Esophagus (tissue), 2 donors: ENCODE measurements around the gene ENTHD1. TPM values are rescaled to one million over a fixed set of nuclear protein-coding genes. Genes with fewer than 3 reads are reported as not detected.

Experiments
- H3K27ac ChIP-seq, 2 donors: one replicate each; pipeline ENCODE4 v1.5.1; 2013; ENCODE audit warnings: low read depth in 2 of 2, mild to moderate bottlenecking in 2 of 2, inconsistent platforms in 1 of 2, low read length in 1 of 2, moderate library complexity in 1 of 2
- H3K27me3 ChIP-seq, 2 donors: one replicate each; pipeline ENCODE4 v1.6.1; 2013; ENCODE audit warnings: low read length in 2 of 2, control low read depth in 1 of 2, mild to moderate bottlenecking in 1 of 2; ENCODE audit not compliant: insufficient read depth in 2 of 2, control insufficient read depth in 1 of 2
- H3K36me3 ChIP-seq, 2 donors: one replicate each; pipeline ENCODE4 v1.6.1; 2013; ENCODE audit warnings: low read length in 1 of 2; ENCODE audit not compliant: control insufficient read depth in 2 of 2, insufficient read depth in 2 of 2
- H3K4me1 ChIP-seq, 2 donors: one replicate each; pipeline ENCODE4 v1.6.1; 2013; ENCODE audit warnings: low read length in 1 of 2; ENCODE audit not compliant: control insufficient read depth in 2 of 2, insufficient read depth in 2 of 2
- H3K4me3 ChIP-seq, 2 donors: one replicate each; pipeline ENCODE4 v1.5.1; 2013; ENCODE audit warnings: low read length in 2 of 2, mild to moderate bottlenecking in 2 of 2, low read depth in 1 of 2, moderate library complexity in 1 of 2
- H3K9me3 ChIP-seq, 2 donors: one replicate each; pipeline ENCODE4 v1.6.1; 2013; ENCODE audit warnings: mild to moderate bottlenecking in 2 of 2, low read depth in 1 of 2, low read length in 1 of 2, moderate library complexity in 1 of 2; ENCODE audit not compliant: control insufficient read depth in 2 of 2, insufficient read depth in 1 of 2
- WGBS, 2 donors: extraction: QIAGEN DNeasy Blood & Tissue Kit; methylation state at CpG; one replicate each; pipeline ENCODE4 v1.1.7; 2013; 5-methylcytosine and 5-hydroxymethylcytosine counted together
- polyA plus RNA-seq, 2 donors: library from polyadenylated mRNA; stranded (reverse); fragments of 200-250 nt; gene quantifications; one replicate each; pipeline ENCODE4 v1.2.3, GENCODE V29; 2013
- donor health status: healthy with polysubstance abuse.
- donor health status: Bipolar disorder and iron deficiency.

ENTHD1 gene
- polyA plus RNA-seq, 2 donors: not detected

- no peaks in the 10 kb centered on the region for H3K27me3 ChIP-seq
- no peak overlapping the region for H3K27ac ChIP-seq
- H3K9me3 ChIP-seq: no peaks in the 10 kb centered on the region
- no peak overlapping the region for H3K4me3 ChIP-seq
- 65 to 67% methylated on average over 6 of the region's 6 CpGs for WGBS, 2 donors
- H3K36me3 ChIP-seq: no peaks in the 10 kb centered on the region
- H3K4me1 ChIP-seq: no peaks in the 10 kb centered on the region
Observed at GRCh38 chr22:39935612-39936011, 42.1 kb upstream of the ENTHD1 start.

- 57 to 62% methylated on average over 4 of the region's 4 CpGs for WGBS, 2 donors
- H3K4me1 ChIP-seq: no peaks in the 10 kb centered on the region
- H3K27me3 ChIP-seq: no peaks in the 10 kb centered on the region
- no peak overlapping the region for H3K27ac ChIP-seq
- H3K4me3 ChIP-seq: no peak overlapping the region
- no peaks in the 10 kb centered on the region for H3K9me3 ChIP-seq
- H3K36me3 ChIP-seq: no peaks in the 10 kb centered on the region
Observed at GRCh38 chr22:39935116-39935515, 41.6 kb upstream of the ENTHD1 start.

- WGBS, 2 donors: 76 to 86% methylated on average over 8 of the region's 8 CpGs
- Histone ChIP-seq H3K27ac (no peak overlapping the region), H3K27me3 (no peaks in the 10 kb centered on the region), H3K36me3 (no peaks in the 10 kb centered on the region), H3K4me1 (no peaks in the 10 kb centered on the region), H3K9me3 (no peaks in the 10 kb centered on the region), H3K4me3 (no peak overlapping the region)
Observed at GRCh38 chr22:39933741-39934140, 40.2 kb upstream of the ENTHD1 start.

GRCh38 chr22:39932918-39933649 lies 39.5 kb upstream of the ENTHD1 start:
- Histone ChIP-seq H3K4me1 (no peaks in the 10 kb centered on the region), H3K27ac (no peak overlapping the region), H3K36me3 (no peaks in the 10 kb centered on the region), H3K4me3 (no peak overlapping the region), H3K27me3 (no peaks in the 10 kb centered on the region), H3K9me3 (no peaks in the 10 kb centered on the region)
- WGBS, 2 donors: 72 to 79% methylated on average over 7 of the region's 7 CpGs

GRCh38 chr22:39932166-39932565 lies 38.6 kb upstream of the ENTHD1 start:
- Histone ChIP-seq H3K9me3 (no peaks in the 10 kb centered on the region), H3K4me3 (no peak overlapping the region), H3K27me3 (no peaks in the 10 kb centered on the region), H3K27ac (no peak overlapping the region), H3K36me3 (no peaks in the 10 kb centered on the region), H3K4me1 (peaks cover 0 to 2% of the 10 kb centered on the region in 2 donors)
- 46 to 68% methylated on average over 2 of the region's 2 CpGs for WGBS, 2 donors

GRCh38 chr22:39931251-39931650 lies 37.7 kb upstream of the ENTHD1 start:
- H3K4me3 ChIP-seq: no peak overlapping the region
- no peak overlapping the region for H3K27ac ChIP-seq
- H3K27me3 ChIP-seq: no peaks in the 10 kb centered on the region
- 59% methylated on average over 2 of the region's 2 CpGs for WGBS, 2 donors
- no peaks in the 10 kb centered on the region for H3K36me3 ChIP-seq
- peaks cover 0 to 2% of the 10 kb centered on the region in 2 donors for H3K4me1 ChIP-seq
- no peaks in the 10 kb centered on the region for H3K9me3 ChIP-seq

- H3K4me1 ChIP-seq: peaks cover 0 to 3% of the 10 kb centered on the region in 2 donors
- no peak overlapping the region for H3K27ac ChIP-seq
- H3K4me3 ChIP-seq: no peak overlapping the region
- WGBS, 2 donors: 35 to 51% methylated on average over 4 of the region's 4 CpGs
- no peaks in the 10 kb centered on the region for H3K27me3 ChIP-seq
- no peaks in the 10 kb centered on the region for H3K9me3 ChIP-seq
- H3K36me3 ChIP-seq: no peaks in the 10 kb centered on the region
Observed at GRCh38 chr22:39928536-39929520, 35.3 kb upstream of the ENTHD1 start.

- H3K27ac ChIP-seq: no peak overlapping the region
- no peak overlapping the region for H3K4me3 ChIP-seq
- no peaks in the 10 kb centered on the region for H3K9me3 ChIP-seq
- H3K36me3 ChIP-seq: no peaks in the 10 kb centered on the region
- H3K27me3 ChIP-seq: no peaks in the 10 kb centered on the region
- H3K4me1 ChIP-seq: peaks cover 0 to 3% of the 10 kb centered on the region in 2 donors
- 52 to 58% methylated on average over 7 of the region's 7 CpGs for WGBS, 2 donors
Observed at GRCh38 chr22:39927544-39927943, 34.0 kb upstream of the ENTHD1 start.

- no peaks in the 10 kb centered on the region for H3K27me3 ChIP-seq
- peaks cover 0 to 3% of the 10 kb centered on the region in 2 donors for H3K4me1 ChIP-seq
- no peaks in the 10 kb centered on the region for H3K9me3 ChIP-seq
- 53 to 76% methylated on average over 5 of the region's 5 CpGs for WGBS, 2 donors
- H3K36me3 ChIP-seq: no peaks in the 10 kb centered on the region
- peak overlapping the region in 1 of 2 donors; percentile 1 for H3K4me3 ChIP-seq
- no peak overlapping the region for H3K27ac ChIP-seq
Observed at GRCh38 chr22:39926753-39927152, 33.2 kb upstream of the ENTHD1 start.
